WI38 (cell line): ENCODE measurements around the gene PRKCE.

Source experiments
- H3K4me3 ChIP-seq: 2 replicates; pipeline ENCODE4 v1.5.1; 2011; ENCODE audit warnings: low read depth, mild to moderate bottlenecking, control low read depth, low read length
- CTCF ChIP-seq: IDR thresholded peaks from 2 replicates; pipeline ENCODE4 v1.5.1; 2012; ENCODE audit warnings: low read depth, mild to moderate bottlenecking, control low read depth, low read length

Gene PRKCE

GRCh38 chr2:45781464-45781811 lies 130.0 kb downstream of the PRKCE start:
- TF ChIP-seq CTCF = no peak
- no peak overlapping the region for H3K4me3 ChIP-seq

GRCh38 chr2:45782436-45782835 lies 131.0 kb downstream of the PRKCE start:
- no peak for TF ChIP-seq CTCF
- no peak overlapping the region for H3K4me3 ChIP-seq

DNA sequence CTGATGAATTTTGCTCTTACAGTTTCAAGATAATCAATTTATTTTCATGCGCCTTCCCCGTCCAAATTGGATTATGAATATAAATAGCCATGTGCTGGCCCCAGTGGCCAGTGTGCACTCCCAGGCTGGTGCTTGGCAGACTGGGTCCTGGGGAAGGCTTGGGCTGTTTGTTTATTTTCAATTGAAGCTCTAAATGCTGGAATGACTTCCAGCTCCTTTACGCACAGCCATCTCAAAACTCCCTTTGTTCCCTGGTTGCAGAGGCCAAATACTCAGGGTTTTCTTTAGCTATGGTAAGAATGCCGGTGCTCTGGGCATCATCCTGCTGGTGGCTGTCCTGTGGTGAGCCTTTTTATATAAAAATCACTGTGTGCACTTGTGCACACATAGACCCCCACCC lies 131.5 kb downstream of the PRKCE start:
- TF ChIP-seq CTCF = no peak
- H3K4me3 ChIP-seq = no peak overlapping the region

DNA sequence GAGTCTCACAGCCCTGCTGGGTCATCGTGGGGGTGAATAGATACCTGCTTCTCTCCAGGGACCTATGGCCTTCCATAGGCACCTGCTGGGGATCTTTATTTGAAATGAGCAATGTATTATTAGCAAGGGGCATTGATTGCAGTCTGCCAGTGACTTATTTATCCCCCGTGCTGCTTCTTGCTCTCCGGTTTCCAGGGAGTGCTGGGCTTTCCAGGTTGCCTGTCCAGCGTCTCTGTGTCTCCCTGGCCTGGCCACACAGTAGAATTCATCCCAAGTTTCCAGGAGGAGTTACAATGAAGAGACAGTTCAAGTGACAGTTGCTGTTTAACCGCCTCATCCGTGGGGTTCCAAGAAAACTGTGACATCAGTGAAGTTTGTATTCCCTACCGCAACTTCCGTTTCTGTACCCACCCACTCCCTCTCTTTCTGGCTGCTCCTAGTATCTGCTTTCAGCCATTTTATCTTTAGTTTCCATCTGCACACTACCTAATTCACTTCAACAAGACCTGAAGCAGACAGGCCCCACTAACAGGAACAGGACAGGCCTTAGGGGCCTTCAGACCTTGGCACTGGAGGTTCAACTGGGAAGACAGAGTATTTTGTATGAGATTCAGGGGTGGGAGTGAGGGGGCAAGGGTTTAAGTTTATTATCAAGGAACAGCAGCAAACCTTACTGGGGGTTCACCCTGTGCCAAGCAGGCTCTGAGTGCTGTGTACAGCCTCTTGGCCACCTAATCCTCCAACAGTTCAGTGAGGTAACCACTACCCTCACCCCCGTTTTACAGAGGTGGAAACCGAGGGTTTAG lies 134.8 kb downstream of the PRKCE start:
- H3K4me3 ChIP-seq = no peak overlapping the region
- no peak for TF ChIP-seq CTCF

GRCh38 chr2:45786836-45787357 lies 135.4 kb downstream of the PRKCE start:
- TF ChIP-seq CTCF = no peak
- H3K4me3 ChIP-seq = no peak overlapping the region

DNA sequence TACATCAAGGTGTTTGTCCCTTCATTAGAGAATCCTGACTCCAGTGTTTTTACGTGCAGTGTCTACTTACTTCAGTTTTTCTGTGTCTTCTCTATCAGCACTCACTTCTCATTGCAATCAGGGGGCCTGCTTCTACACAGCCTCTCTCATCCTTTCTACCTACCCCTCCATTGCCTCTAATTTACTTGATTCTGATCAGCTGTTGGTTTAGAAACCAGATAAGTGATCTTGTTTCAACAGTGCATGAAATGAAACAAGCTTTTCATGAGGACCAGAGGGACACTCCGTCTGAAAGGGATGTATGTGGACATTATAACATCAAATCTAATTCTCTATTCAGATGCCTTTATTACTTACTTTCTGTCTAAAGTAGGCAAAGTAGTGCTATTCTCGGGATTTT lies 136.9 kb downstream of the PRKCE start:
- H3K4me3 ChIP-seq = no peak overlapping the region
- no peak for TF ChIP-seq CTCF

- no peak overlapping the region for H3K4me3 ChIP-seq
- TF ChIP-seq CTCF = no peak
Observed at GRCh38 chr2:45789317-45789716, 137.8 kb downstream of the PRKCE start.
